HepG2 (cell line): ENCODE data around the gene SLC9C2. TPM values are rescaled to one million over a fixed set of nuclear protein-coding genes. Genes with fewer than 3 reads are reported as not detected.

Experiments
- ATAC-seq: fragments of 200-7000 bp; cut with Tn5 transposase; 3 replicates; pipeline ENCODE4 v1.9.1; 2020; ENCODE audit warnings: mild to moderate bottlenecking, moderate library complexity
- BruUV-seq: library from RNA; stranded (reverse); fragments of 400-500 nt; replicated peaks from 2 replicates; lab custom pipeline; 2021; lab: Mats Ljungman, UMichigan
- CTCF ChIA-PET: fragments of 300-600 bp; formaldehyde crosslinking; extraction: SDS; loops from one replicate; lab custom pipeline; 2021; ENCODE audit warnings: low total read pairs, inconsistent platforms, low intra/inter-chr PET ratio; lab: Yijun Ruan, JAX
- POLR2A ChIA-PET: fragments of 350-600 bp; sonication (Branson Sonifier 250); formaldehyde crosslinking; loops from one replicate; lab custom pipeline; 2020; ENCODE audit warnings: antibody characterized with exemption, inconsistent platforms; lab: Yijun Ruan, JAX
- DNase-seq: peaks from one replicate; pipeline ENCODE4 v3.0.0-alpha.2; 2015; ENCODE audit warnings: low spot score
- FAIRE-seq: peaks from 3 replicates; lab custom pipeline; 2011; peaks lifted over from hg19 to GRCh38; lab: Jason Lieb, UNC
- H2AFZ ChIP-seq: one replicate; pipeline ENCODE4 v1.6.1; 2011; ENCODE audit warnings: low read length, inconsistent platforms
- H3K27ac ChIP-seq: fragments of 300-600 bp; 3 replicates; pipeline ENCODE4 v1.8.0; 2011; ENCODE audit warnings: mixed run types, mild to moderate bottlenecking, mixed read lengths, low read length, inconsistent platforms; ENCODE audit not compliant: insufficient read depth; ENCODE audit errors: extremely low read length
- H3K27me3 ChIP-seq, 2 experiments: fragments of 200-600 bp in 1 of 2; 2 replicates in 1 of 2; 3 replicates in 1 of 2; pipeline versions ENCODE4 v1.6.0 to v1.8.0; 2011; ENCODE audit warnings: low read length in 2 of 2, mild to moderate bottlenecking in 2 of 2, moderate library complexity in 2 of 2, inconsistent platforms in 1 of 2; ENCODE audit not compliant: insufficient read depth in 2 of 2, control insufficient read depth in 1 of 2
- H3K36me3 ChIP-seq, 2 experiments: fragments of 200-600 bp in 1 of 2; replicated peaks in 1 of 2; 2 replicates in 1 of 2; 3 replicates in 1 of 2; pipeline versions ENCODE4 v1.5.1 to v1.8.0; 2011; ENCODE audit warnings: low read length in 2 of 2, inconsistent platforms in 1 of 2; ENCODE audit not compliant: insufficient read depth in 2 of 2, control insufficient read depth in 1 of 2
- H3K4me1 ChIP-seq: 2 replicates; pipeline ENCODE4 v1.5.1; 2012; ENCODE audit warnings: low read length, inconsistent platforms; ENCODE audit not compliant: insufficient read depth
- H3K4me2 ChIP-seq: 2 replicates; pipeline ENCODE4 v1.6.0; 2011; ENCODE audit warnings: low read depth, low read length, inconsistent platforms
- H3K4me3 ChIP-seq, 3 experiments: fragments of 200-600 bp in 1 of 3; sonication (generic), shearing (Covaris generic) in 1 of 3; replicated peaks in 1 of 3; 2 replicates each; pipeline ENCODE4 v1.5.1; 2011 to 2016; ENCODE audit warnings: low read length in 3 of 3, inconsistent platforms in 2 of 3, low read depth in 2 of 3, mild to moderate bottlenecking in 2 of 3, control low read depth in 1 of 3, mixed read lengths in 1 of 3; ENCODE audit not compliant: insufficient read depth in 1 of 3
- H3K79me2 ChIP-seq: one replicate; pipeline ENCODE4 v1.6.1; 2011; ENCODE audit warnings: low read length, inconsistent platforms; ENCODE audit not compliant: insufficient read depth
- H3K9ac ChIP-seq: 2 replicates; pipeline ENCODE4 v1.6.0; 2011; ENCODE audit warnings: mild to moderate bottlenecking, low read depth, low read length, inconsistent platforms; ENCODE audit not compliant: insufficient read depth
- H3K9me3 ChIP-seq: 2 replicates; pipeline ENCODE4 v1.5.1; 2012; ENCODE audit warnings: mild to moderate bottlenecking, low read length
- H4K20me1 ChIP-seq: 2 replicates; pipeline ENCODE4 v1.6.0; 2011; ENCODE audit warnings: inconsistent platforms, mild to moderate bottlenecking, low read length, moderate library complexity; ENCODE audit not compliant: insufficient read depth
- HCFC1 ChIP-seq: fragments of 150-350 bp; IDR thresholded peaks from 2 replicates; pipeline ENCODE4 v1.6.1; 2014; ENCODE audit warnings: low read depth, low read length
- IKZF4 ChIP-seq: sonication (generic); formaldehyde crosslinking; IDR thresholded peaks from 2 replicates; pipeline ENCODE4 v1.5.1; 2020; ENCODE audit warnings: borderline replicate concordance, mild to moderate bottlenecking, low read depth, missing genetic modification reagents; ENCODE audit errors: not compliant biosample characterization
- MIXL1 ChIP-seq: IDR thresholded peaks from 2 replicates; pipeline ENCODE4 v1.6.1; 2016
- MZF1 ChIP-seq: sonication (generic); formaldehyde crosslinking; IDR thresholded peaks from 2 replicates; pipeline ENCODE4 v1.8.1; 2023; ENCODE audit warnings: mild to moderate bottlenecking, missing genetic modification reagents, borderline replicate concordance
- NKX3-1 ChIP-seq: sonication (generic); formaldehyde crosslinking; IDR thresholded peaks from 2 replicates; pipeline ENCODE4 v1.5.0; 2020; ENCODE audit warnings: missing genetic modification reagents
- PCBP2 ChIP-seq: fragments of 200-400 bp; formaldehyde crosslinking; optimal IDR thresholded peaks from 2 replicates; pipeline ENCODE3; 2018; ENCODE audit warnings: low read length, low read depth; ENCODE audit not compliant: poor library complexity, severe bottlenecking
- PHF21A ChIP-seq: sonication (generic); formaldehyde crosslinking; IDR thresholded peaks from 2 replicates; pipeline ENCODE4 v1.5.0; 2020; ENCODE audit warnings: mild to moderate bottlenecking, missing genetic modification reagents
- SIN3B ChIP-seq: fragments of 150-350 bp; IDR thresholded peaks from 2 replicates; pipeline ENCODE4 v1.6.1; 2014; ENCODE audit warnings: low read length
- XBP1 ChIP-seq: sonication (generic); formaldehyde crosslinking; IDR thresholded peaks from 2 replicates; pipeline ENCODE4 v1.5.0; 2020; ENCODE audit warnings: missing genetic modification reagents
- ZBTB39 ChIP-seq: sonication (generic); formaldehyde crosslinking; IDR thresholded peaks from 2 replicates; pipeline ENCODE4 v1.5.0; 2020; ENCODE audit warnings: missing genetic modification reagents
- ZKSCAN1 ChIP-seq: fragments of 150-350 bp; IDR thresholded peaks from 2 replicates; pipeline ENCODE4 v1.6.1; 2014; ENCODE audit warnings: low read length
- ZNF292 ChIP-seq: sonication (generic); formaldehyde crosslinking; IDR thresholded peaks from 2 replicates; pipeline ENCODE4 v1.8.1; 2022; ENCODE audit warnings: mild to moderate bottlenecking, low read depth, missing genetic modification reagents, borderline replicate concordance
- ZNF619 ChIP-seq: sonication (generic); formaldehyde crosslinking; IDR thresholded peaks from 2 replicates; pipeline ENCODE4 v1.4.0; 2020; ENCODE audit warnings: mild to moderate bottlenecking, missing genetic modification reagents
- ZNF761 ChIP-seq: sonication (generic); formaldehyde crosslinking; conservative IDR thresholded peaks from 2 replicates; pipeline ENCODE4 v1.4.0; 2020; ENCODE audit warnings: mild to moderate bottlenecking, missing genetic modification reagents
- WGBS: methylation state at CpG from one replicate; pipeline ENCODE4 v1.1.6; 2017; ENCODE audit warnings: low lambda C conversion rate; 5-methylcytosine and 5-hydroxymethylcytosine counted together
- in situ Hi-C: cut with HindIII; loops from 2 replicates; pipeline ENCODE4 v1.10.0; 2017; ENCODE audit warnings: low pct_unique_long_range_greater_than_20kb; ENCODE audit not compliant: extremely low pct_ligation_motif_present
- intact Hi-C: fragments of 100-400 bp; cut with micrococcal nuclease; formaldehyde crosslinking; loops from one replicate; pipeline ENCODE4 v1.10.0; 2022; ENCODE audit not compliant: unreplicated experiment
- polyA plus RNA-seq, 8 experiments: library from polyadenylated mRNA; depleted of rRNA in 3 of 8; stranded (reverse) in 7 of 8; unstranded in 1 of 8; fragments of >200 nt; fragmentation: Illumina TruSeq in 4 of 8; extraction: Trizol in 4 of 8; gene quantifications; 2 replicates each; pipeline versions ENCODE4 v1.2.1 to v1.2.3, GENCODE V29; 2011 to 2016; ENCODE audit warnings: low read depth in 4 of 8, missing spikeins in 1 of 8, mixed read lengths in 1 of 8; ENCODE audit not compliant: insufficient read depth in 1 of 8
- total RNA-seq, 5 experiments: library from RNA; depleted of rRNA; stranded (reverse); fragments of >200 nt; fragmentation: Illumina TruSeq; extraction: Trizol; gene quantifications; 2 replicates each; pipeline ENCODE4 v1.2.3, GENCODE V29; 2016; ENCODE audit warnings: low read depth in 1 of 5
- TF ChIP-seq, protein P1 (sequence below): sonication (generic); formaldehyde crosslinking; IDR thresholded peaks from 2 replicates; pipeline ENCODE4 v1.4.0; 2020; ENCODE audit warnings: missing genetic modification reagents
- TF ChIP-seq, protein P2 (sequence below): sonication (generic); formaldehyde crosslinking; IDR thresholded peaks from 2 replicates; pipeline ENCODE4 v1.4.0; 2020; ENCODE audit warnings: missing genetic modification reagents, borderline replicate concordance

Gene SLC9C2
- total and polyA plus RNA-seq, 2 of the 13 experiments (the other 11 are each of a cell fraction or from before 2014, with no cell fraction given), result 0.03 TPM; not detected in 1

- Histone ChIP-seq H3K4me2 (no peak overlapping the region), H3K27ac (no peak overlapping the region), H3K4me3 (no peak overlapping the region), H3K36me3 (no peaks in the 10 kb centered on the region), H3K9ac (no peak overlapping the region), H2AFZ (no peak overlapping the region), H4K20me1 (no peaks in the 10 kb centered on the region), H3K79me2 (no peaks in the 10 kb centered on the region), H3K9me3 (no peaks in the 10 kb centered on the region), H3K4me1 (no peaks in the 10 kb centered on the region), H3K27me3 (no peaks in the 10 kb centered on the region)
- FAIRE-seq (no peak), ATAC-seq (no peak), DNase-seq (no peak)
- BruUV-seq, result no TSS peak
- ChIA-PET POLR2A (no interaction called here), CTCF (no interaction called here)
- WGBS, result 2% methylated on average over 4 of the region's 4 CpGs
- intact Hi-C loops (no loop called here), in situ Hi-C loops (no loop called here)
- no peak for TF ChIP-seq ZKSCAN1
- TF ChIP-seq, protein P1, sequence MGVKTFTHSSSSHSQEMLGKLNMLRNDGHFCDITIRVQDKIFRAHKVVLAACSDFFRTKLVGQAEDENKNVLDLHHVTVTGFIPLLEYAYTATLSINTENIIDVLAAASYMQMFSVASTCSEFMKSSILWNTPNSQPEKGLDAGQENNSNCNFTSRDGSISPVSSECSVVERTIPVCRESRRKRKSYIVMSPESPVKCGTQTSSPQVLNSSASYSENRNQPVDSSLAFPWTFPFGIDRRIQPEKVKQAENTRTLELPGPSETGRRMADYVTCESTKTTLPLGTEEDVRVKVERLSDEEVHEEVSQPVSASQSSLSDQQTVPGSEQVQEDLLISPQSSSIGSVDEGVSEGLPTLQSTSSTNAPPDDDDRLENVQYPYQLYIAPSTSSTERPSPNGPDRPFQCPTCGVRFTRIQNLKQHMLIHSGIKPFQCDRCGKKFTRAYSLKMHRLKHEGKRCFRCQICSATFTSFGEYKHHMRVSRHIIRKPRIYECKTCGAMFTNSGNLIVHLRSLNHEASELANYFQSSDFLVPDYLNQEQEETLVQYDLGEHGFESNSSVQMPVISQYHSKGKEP, result no peak
- TF ChIP-seq PCBP2, result no peak
- no peak for TF ChIP-seq MIXL1 (CRISPR knock-in tag)
- TF ChIP-seq, protein P2, sequence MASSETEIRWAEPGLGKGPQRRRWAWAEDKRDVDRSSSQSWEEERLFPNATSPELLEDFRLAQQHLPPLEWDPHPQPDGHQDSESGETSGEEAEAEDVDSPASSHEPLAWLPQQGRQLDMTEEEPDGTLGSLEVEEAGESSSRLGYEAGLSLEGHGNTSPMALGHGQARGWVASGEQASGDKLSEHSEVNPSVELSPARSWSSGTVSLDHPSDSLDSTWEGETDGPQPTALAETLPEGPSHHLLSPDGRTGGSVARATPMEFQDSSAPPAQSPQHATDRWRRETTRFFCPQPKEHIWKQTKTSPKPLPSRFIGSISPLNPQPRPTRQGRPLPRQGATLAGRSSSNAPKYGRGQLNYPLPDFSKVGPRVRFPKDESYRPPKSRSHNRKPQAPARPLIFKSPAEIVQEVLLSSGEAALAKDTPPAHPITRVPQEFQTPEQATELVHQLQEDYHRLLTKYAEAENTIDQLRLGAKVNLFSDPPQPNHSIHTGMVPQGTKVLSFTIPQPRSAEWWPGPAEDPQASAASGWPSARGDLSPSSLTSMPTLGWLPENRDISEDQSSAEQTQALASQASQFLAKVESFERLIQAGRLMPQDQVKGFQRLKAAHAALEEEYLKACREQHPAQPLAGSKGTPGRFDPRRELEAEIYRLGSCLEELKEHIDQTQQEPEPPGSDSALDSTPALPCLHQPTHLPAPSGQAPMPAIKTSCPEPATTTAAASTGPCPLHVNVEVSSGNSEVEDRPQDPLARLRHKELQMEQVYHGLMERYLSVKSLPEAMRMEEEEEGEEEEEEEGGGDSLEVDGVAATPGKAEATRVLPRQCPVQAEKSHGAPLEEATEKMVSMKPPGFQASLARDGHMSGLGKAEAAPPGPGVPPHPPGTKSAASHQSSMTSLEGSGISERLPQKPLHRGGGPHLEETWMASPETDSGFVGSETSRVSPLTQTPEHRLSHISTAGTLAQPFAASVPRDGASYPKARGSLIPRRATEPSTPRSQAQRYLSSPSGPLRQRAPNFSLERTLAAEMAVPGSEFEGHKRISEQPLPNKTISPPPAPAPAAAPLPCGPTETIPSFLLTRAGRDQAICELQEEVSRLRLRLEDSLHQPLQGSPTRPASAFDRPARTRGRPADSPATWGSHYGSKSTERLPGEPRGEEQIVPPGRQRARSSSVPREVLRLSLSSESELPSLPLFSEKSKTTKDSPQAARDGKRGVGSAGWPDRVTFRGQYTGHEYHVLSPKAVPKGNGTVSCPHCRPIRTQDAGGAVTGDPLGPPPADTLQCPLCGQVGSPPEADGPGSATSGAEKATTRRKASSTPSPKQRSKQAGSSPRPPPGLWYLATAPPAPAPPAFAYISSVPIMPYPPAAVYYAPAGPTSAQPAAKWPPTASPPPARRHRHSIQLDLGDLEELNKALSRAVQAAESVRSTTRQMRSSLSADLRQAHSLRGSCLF (CRISPR knock-in tag), result no peak
- no peak for TF ChIP-seq ZNF619
- no peak for TF ChIP-seq XBP1 (CRISPR knock-in tag)
- no peak for TF ChIP-seq PHF21A
- TF ChIP-seq MZF1, result no peak
- TF ChIP-seq ZNF292, result no peak
- TF ChIP-seq HCFC1, result no peak
- TF ChIP-seq ZNF761 (CRISPR knock-in tag), result no peak
- no peak for TF ChIP-seq ZBTB39 (CRISPR knock-in tag)
- TF ChIP-seq SIN3B, result no peak
- TF ChIP-seq NKX3-1 (CRISPR knock-in tag), result no peak
- no peak for TF ChIP-seq IKZF4
Measured at GRCh38 chr1:173530795-173531693, 71.8 kb downstream of the SLC9C2 start.
